Erythroblast (primary cell): ENCODE results near the gene CCDC188.

Source experiments
- GATA1 ChIP-seq: IDR thresholded peaks from 2 replicates; pipeline ENCODE4 v1.6.1; 2011; ENCODE audit warnings: low read depth, mild to moderate bottlenecking, control low read depth, low read length, moderate library complexity
- POLR2A ChIP-seq: IDR thresholded peaks from 2 replicates; pipeline ENCODE4 v1.6.1; 2011; ENCODE audit warnings: mild to moderate bottlenecking, low read length

DNA sequence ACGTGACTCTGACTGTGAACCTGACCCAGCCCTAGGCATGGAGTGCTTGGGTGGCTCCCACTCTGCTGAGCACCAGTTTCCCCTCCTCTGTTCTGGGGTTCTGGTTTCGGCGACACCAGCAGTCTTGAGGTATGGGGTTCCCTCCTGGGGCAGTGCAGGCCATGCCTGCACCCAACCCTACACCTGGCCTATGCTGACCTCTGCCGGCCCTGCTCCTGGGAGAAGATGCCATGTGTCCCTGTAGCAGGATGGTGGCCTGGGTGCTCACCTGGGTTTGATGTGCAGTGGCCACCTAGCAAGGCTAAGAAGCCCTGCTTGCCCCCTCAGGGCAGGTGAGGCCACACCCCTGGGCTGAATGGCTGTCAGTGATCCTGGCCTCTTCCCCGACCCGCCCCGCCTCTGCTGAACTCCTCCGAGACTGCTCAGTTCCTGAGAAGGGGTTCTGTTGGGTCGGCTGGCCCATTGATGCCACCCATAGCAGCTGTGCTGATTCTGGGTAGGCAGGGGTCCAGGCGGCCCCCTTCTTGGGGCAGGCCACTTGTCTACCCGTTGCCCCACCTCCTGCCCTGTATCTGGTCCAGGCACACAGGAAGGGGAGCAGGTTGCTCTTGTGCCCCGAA lies 16.8 kb downstream of the CCDC188 start:
- no peak for TF ChIP-seq POLR2A
- no peak for TF ChIP-seq GATA1
